ENCODE results near the gene POMT2.

Gene POMT2

GRCh38 chr14:77324289-77324688, 3.6 kb upstream of the POMT2 start:
- no peaks in the 10 kb centered on the region for H3K36me3 ChIP-seq (ENCODE audit: insufficient read depth, low read length)
- H3K4me3 ChIP-seq (ENCODE audit: low read depth, low read length, poor library complexity, severe bottlenecking) = no peak overlapping the region
- no peaks in the 10 kb centered on the region for H3K79me2 ChIP-seq (ENCODE audit: insufficient read depth, low read length)
- no peaks in the 10 kb centered on the region for H4K20me1 ChIP-seq (ENCODE audit: insufficient read depth, low read length)
- H3K4me1 ChIP-seq (ENCODE audit: insufficient read depth, low read length, severe bottlenecking) = peaks cover 20% of the 10 kb centered on the region
- no peaks in the 10 kb centered on the region for H3F3A ChIP-seq (ENCODE audit: insufficient read depth, low read length)
- no peaks in the 10 kb centered on the region for H3K27me3 ChIP-seq (ENCODE audit: insufficient read depth, low read length)
- H2AFZ ChIP-seq (ENCODE audit: low read length) = no peak overlapping the region
- no peak overlapping the region for H3K27ac ChIP-seq (ENCODE audit: low read depth, low read length, poor library complexity, severe bottlenecking)
- H3K9ac ChIP-seq (ENCODE audit: low read length) = no peak overlapping the region
- no peak for TF ChIP-seq EZH2 (IDR thresholded peaks at IDR 0.05; ENCODE audit: borderline replicate concordance, low read length)
- H3K4me2 ChIP-seq (ENCODE audit: low read length) = no peak overlapping the region
- H3K9me2 ChIP-seq (ENCODE audit: low read depth, low read length) = no peaks in the 10 kb centered on the region
- no peaks in the 10 kb centered on the region for H3K9me3 ChIP-seq (ENCODE audit: low read length)

- H3K9me2 ChIP-seq (ENCODE audit: low read depth, low read length) = no peaks in the 10 kb centered on the region
- H3K27me3 ChIP-seq (ENCODE audit: insufficient read depth, low read length) = no peaks in the 10 kb centered on the region
- no peaks in the 10 kb centered on the region for H3F3A ChIP-seq (ENCODE audit: insufficient read depth, low read length)
- no peak overlapping the region for H2AFZ ChIP-seq (ENCODE audit: low read length)
- H3K79me2 ChIP-seq (ENCODE audit: insufficient read depth, low read length) = no peaks in the 10 kb centered on the region
- no peak overlapping the region for H3K27ac ChIP-seq (ENCODE audit: low read depth, low read length, poor library complexity, severe bottlenecking)
- H3K4me2 ChIP-seq (ENCODE audit: low read length) = no peak overlapping the region
- no peak overlapping the region for H3K4me3 ChIP-seq (ENCODE audit: low read depth, low read length, poor library complexity, severe bottlenecking)
- no peak for TF ChIP-seq EZH2 (IDR thresholded peaks at IDR 0.05; ENCODE audit: borderline replicate concordance, low read length)
- TF ChIP-seq, protein P1, sequence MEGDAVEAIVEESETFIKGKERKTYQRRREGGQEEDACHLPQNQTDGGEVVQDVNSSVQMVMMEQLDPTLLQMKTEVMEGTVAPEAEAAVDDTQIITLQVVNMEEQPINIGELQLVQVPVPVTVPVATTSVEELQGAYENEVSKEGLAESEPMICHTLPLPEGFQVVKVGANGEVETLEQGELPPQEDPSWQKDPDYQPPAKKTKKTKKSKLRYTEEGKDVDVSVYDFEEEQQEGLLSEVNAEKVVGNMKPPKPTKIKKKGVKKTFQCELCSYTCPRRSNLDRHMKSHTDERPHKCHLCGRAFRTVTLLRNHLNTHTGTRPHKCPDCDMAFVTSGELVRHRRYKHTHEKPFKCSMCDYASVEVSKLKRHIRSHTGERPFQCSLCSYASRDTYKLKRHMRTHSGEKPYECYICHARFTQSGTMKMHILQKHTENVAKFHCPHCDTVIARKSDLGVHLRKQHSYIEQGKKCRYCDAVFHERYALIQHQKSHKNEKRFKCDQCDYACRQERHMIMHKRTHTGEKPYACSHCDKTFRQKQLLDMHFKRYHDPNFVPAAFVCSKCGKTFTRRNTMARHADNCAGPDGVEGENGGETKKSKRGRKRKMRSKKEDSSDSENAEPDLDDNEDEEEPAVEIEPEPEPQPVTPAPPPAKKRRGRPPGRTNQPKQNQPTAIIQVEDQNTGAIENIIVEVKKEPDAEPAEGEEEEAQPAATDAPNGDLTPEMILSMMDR (IDR thresholded peaks at IDR 0.05; ENCODE audit: low read length) = no peak
- H4K20me1 ChIP-seq (ENCODE audit: insufficient read depth, low read length) = no peaks in the 10 kb centered on the region
- H3K9ac ChIP-seq (ENCODE audit: low read length) = no peak overlapping the region
- H3K4me1 ChIP-seq (ENCODE audit: insufficient read depth, low read length, severe bottlenecking) = peaks cover 23% of the 10 kb centered on the region
- H3K36me3 ChIP-seq (ENCODE audit: insufficient read depth, low read length) = no peaks in the 10 kb centered on the region
- H3K9me3 ChIP-seq (ENCODE audit: low read length) = no peaks in the 10 kb centered on the region
These were observed 2.9 kb upstream of the POMT2 start for GRCh38 chr14:77323571-77323970.

GRCh38 chr14:77322951-77323350, 2.3 kb upstream of the POMT2 start:
- no peak overlapping the region for H3K4me3 ChIP-seq (ENCODE audit: low read depth, low read length, poor library complexity, severe bottlenecking)
- no peak overlapping the region for H2AFZ ChIP-seq (ENCODE audit: low read length)
- TF ChIP-seq, protein P1 (IDR thresholded peaks at IDR 0.05; ENCODE audit: low read length) = no peak
- TF ChIP-seq EZH2 (IDR thresholded peaks at IDR 0.05; ENCODE audit: borderline replicate concordance, low read length) = no peak
- H3K4me2 ChIP-seq (ENCODE audit: low read length) = no peak overlapping the region
- H3K9me2 ChIP-seq (ENCODE audit: low read depth, low read length) = no peaks in the 10 kb centered on the region
- peaks cover 23% of the 10 kb centered on the region for H3K4me1 ChIP-seq (ENCODE audit: insufficient read depth, low read length, severe bottlenecking)
- H3K27ac ChIP-seq (ENCODE audit: low read depth, low read length, poor library complexity, severe bottlenecking) = no peak overlapping the region
- no peaks in the 10 kb centered on the region for H3K9me3 ChIP-seq (ENCODE audit: low read length)
- H3K79me2 ChIP-seq (ENCODE audit: insufficient read depth, low read length) = no peaks in the 10 kb centered on the region
- H3K9ac ChIP-seq (ENCODE audit: low read length) = no peak overlapping the region
- H3K36me3 ChIP-seq (ENCODE audit: insufficient read depth, low read length) = no peaks in the 10 kb centered on the region
- no peaks in the 10 kb centered on the region for H4K20me1 ChIP-seq (ENCODE audit: insufficient read depth, low read length)
- no peaks in the 10 kb centered on the region for H3F3A ChIP-seq (ENCODE audit: insufficient read depth, low read length)
- no peaks in the 10 kb centered on the region for H3K27me3 ChIP-seq (ENCODE audit: insufficient read depth, low read length)

- Histone ChIP-seq H2AFZ (ENCODE audit: low read length) (no peak overlapping the region), H3K36me3 (ENCODE audit: insufficient read depth, low read length) (no peaks in the 10 kb centered on the region), H3K9me3 (ENCODE audit: low read length) (no peaks in the 10 kb centered on the region), H3K27me3 (ENCODE audit: insufficient read depth, low read length) (no peaks in the 10 kb centered on the region), H3F3A (ENCODE audit: insufficient read depth, low read length) (no peaks in the 10 kb centered on the region), H4K20me1 (ENCODE audit: insufficient read depth, low read length) (no peaks in the 10 kb centered on the region), H3K27ac (ENCODE audit: low read depth, low read length, poor library complexity, severe bottlenecking) (peak overlapping the region; percentile 84), H3K79me2 (ENCODE audit: insufficient read depth, low read length) (no peaks in the 10 kb centered on the region), H3K9me2 (ENCODE audit: low read depth, low read length) (no peaks in the 10 kb centered on the region), H3K4me3 (ENCODE audit: low read depth, low read length, poor library complexity, severe bottlenecking) (peak overlapping the region; percentile 73), H3K9ac (ENCODE audit: low read length) (peak overlapping the region; percentile 68), H3K4me2 (ENCODE audit: low read length) (peak overlapping the region; percentile 77), H3K4me1 (ENCODE audit: insufficient read depth, low read length, severe bottlenecking) (peaks cover 23% of the 10 kb centered on the region)
- no peak for TF ChIP-seq EZH2 (IDR thresholded peaks at IDR 0.05; ENCODE audit: borderline replicate concordance, low read length)
- TF ChIP-seq, protein P1 (IDR thresholded peaks at IDR 0.05; ENCODE audit: low read length) = no peak
These were observed 1.7 kb upstream of the POMT2 start for GRCh38 chr14:77322250-77322902.
